GM13977 (cell line): ENCODE results near the gene RNF7.
"Not testable (repeated sequence)": the region's sequence is repeated elsewhere in the genome, so short reads cannot be mapped to it uniquely, and the experiment has no call there.

ENCODE experiments used
- DNase-seq: peaks from one replicate; pipeline ENCODE4 v3.0.0; 2012; ENCODE audit warnings: low spot score
- in situ Hi-C: fragments of 300-500 bp; cut with MboI; formaldehyde crosslinking; loops from one replicate; pipeline ENCODE4 v1.12.0; 2022; ENCODE audit warnings: low sequenced_read_pairs, low pct_unique_long_range_greater_than_20kb, mixed read lengths, inconsistent platforms; ENCODE audit not compliant: unreplicated experiment
- TF ChIP-seq, protein P1 (sequence below): IDR thresholded peaks from 2 replicates; pipeline ENCODE4 v1.5.1; 2012; ENCODE audit warnings: mild to moderate bottlenecking, control low read depth; ENCODE audit not compliant: insufficient read depth; ENCODE audit errors: extremely low read depth, missing control alignments

RNF7 gene

DNA sequence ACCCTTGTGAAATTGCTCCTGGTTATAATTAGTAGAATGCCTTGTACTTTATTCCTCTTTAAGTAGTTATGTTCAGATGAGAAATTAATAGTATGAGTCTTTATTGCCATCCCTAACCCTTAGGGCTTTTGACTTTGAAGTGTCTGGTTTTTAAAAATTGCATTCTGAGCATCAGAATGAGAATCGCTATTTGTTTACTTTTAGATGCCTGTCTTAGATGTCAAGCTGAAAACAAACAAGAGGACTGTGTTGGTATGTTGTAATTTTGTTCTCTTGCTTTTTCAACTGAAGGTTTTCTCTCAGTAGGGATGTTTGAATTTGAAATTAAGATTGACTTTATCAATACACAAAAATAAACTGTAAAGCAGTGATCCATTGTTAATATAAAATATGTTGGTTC is 5.2 kb downstream of the RNF7 start:
- in situ Hi-C loops: no loop called here
- no peak for DNase-seq
- TF ChIP-seq, protein P1, sequence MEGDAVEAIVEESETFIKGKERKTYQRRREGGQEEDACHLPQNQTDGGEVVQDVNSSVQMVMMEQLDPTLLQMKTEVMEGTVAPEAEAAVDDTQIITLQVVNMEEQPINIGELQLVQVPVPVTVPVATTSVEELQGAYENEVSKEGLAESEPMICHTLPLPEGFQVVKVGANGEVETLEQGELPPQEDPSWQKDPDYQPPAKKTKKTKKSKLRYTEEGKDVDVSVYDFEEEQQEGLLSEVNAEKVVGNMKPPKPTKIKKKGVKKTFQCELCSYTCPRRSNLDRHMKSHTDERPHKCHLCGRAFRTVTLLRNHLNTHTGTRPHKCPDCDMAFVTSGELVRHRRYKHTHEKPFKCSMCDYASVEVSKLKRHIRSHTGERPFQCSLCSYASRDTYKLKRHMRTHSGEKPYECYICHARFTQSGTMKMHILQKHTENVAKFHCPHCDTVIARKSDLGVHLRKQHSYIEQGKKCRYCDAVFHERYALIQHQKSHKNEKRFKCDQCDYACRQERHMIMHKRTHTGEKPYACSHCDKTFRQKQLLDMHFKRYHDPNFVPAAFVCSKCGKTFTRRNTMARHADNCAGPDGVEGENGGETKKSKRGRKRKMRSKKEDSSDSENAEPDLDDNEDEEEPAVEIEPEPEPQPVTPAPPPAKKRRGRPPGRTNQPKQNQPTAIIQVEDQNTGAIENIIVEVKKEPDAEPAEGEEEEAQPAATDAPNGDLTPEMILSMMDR: no peak

DNA sequence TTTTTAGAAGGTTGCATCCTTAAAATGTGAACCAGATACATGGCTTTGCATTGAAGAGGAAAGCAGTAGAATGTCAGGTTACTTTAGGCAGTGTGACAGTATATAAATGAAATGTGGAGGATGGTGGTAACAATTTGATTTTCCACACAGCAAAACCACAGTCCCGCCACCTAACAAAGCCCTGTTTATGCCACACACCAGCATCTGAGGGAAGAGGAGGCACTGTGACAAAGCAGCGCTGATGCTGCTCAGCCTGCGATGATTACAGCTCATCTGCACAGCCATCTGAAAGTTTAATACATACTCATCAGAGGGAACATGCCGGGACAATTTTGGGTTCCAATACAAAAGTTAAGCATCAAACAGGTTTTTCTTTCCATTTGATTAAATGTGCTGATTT is 8.9 kb downstream of the RNF7 start:
- DNase-seq: no peak
- TF ChIP-seq, protein P1: no peak
- in situ Hi-C loops: no loop called here

DNA sequence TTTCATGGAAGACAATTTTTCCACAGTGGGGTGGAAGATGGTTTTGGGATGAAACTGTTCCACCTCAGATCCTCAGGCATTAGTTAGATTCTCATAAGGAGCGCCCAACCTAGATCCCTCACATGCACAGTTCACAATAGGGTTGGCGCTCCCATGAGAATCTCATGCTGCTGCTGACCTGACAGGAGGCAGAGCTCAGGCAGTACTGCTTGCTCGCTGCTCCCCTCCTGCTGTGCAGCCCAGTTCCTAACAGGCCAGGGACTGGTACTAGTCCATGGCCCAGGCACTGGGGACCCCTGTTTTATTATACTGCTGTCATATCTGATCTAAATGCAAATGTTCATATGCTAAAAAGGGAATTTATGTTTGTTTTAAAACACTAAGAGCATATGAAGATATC is 15.3 kb downstream of the RNF7 start:
- TF ChIP-seq, protein P1: no peak
- in situ Hi-C loops: no loop called here
- DNase-seq: no peak

DNA sequence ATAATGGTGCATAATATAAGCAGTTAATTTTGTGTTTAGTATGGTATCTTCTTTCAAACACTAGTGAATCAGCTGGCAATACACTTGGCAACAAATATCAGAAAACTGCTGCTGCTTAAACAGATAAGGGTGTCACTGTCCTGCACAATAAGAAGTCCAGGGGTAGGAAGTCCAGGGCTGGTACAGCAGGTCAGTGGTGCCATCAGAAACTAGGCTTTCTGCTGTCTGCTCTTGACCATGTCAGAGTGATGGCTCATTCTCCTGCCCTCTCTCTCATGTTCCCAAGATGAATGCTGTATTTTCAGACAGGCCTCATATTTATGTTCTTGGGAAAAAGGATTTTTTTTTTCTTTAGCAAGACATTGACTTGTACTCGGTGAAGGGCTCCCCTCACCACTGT is 15.9 kb downstream of the RNF7 start:
- DNase-seq: no peak
- TF ChIP-seq, protein P1: no peak
- in situ Hi-C loops: no loop called here

DNA sequence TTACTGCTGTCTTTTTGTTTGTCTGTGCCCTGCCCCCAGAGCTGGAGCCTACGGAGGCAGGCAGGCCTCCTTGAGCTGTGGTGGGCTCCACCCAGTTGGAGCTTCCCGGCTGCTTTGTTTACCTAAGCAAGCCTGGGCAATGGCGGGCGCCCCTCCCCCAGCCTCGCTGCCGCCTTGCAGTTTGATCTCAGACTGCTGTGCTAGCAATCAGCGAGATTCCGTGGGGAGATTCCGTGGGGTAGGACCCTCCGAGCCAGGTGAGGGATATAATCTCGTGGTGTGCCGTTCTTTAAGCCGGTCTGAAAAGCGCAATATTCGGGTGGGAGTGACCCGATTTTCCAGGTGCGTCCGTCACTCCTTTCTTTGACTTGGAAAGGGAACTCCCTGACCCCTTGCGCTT is 24.5 kb downstream of the RNF7 start:
- in situ Hi-C loops, DNase-seq: not testable (repeated sequence)

DNA sequence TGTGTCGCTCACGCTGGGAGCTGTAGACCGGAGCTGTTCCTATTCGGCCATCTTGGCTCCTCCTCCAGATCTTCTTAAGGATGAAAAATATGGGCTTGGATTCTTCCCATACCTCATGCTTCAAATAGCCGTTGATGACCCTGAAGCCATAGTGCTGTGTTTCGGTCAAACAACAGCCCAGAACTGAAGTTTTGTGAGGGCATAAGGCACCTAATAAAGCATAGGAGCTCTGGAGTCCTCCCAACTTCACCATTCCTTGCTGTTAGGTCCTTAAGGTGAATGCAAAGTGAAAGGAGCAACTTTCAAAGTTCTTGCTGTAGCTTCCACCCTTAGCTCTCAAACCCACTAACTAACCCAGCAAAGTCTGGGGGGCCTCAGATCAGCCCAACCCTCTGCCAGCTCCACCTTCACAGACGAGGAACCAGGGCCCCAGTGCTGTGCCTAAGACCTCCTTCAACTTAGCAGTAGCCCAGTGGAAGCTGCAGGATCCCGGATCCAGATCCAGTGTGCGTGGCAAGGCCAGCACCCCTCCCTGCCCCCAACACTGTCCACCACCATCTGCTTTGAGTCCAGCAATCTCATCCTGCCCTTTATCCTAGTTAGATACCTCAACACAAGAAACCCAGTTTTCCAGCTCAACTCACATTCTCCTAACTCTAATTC is 25.1 kb downstream of the RNF7 start, which contains the start of gene GRK7:
TSS of gene GRK7 (plus strand) at position 321 of the 663 bp plus-strand sequence. CDS start 14,877 bp downstream, outside the sequence.
- in situ Hi-C loops: no loop called here
- TF ChIP-seq, protein P1: no peak
- DNase-seq: no peak

DNA sequence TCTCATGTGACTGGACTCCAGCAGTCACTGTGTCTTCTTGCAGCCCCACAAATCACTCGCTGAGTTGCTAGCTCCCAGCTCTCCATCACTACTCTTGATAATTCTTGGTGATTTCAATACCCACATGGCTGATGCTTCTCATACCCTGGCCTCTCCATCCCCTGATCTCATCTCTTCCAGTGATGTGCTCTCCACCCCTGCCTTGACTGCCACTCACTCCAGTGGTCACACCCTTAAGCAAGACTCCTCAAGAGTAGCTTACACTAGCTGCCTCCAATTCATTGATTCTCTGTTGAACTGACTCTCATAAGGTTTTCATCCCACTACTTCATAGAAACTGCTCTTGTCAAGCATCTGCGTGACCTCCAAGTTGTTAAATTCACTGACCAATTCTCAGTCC is 25.9 kb downstream of the RNF7 start:
- in situ Hi-C loops: no loop called here
- TF ChIP-seq, protein P1: no peak
- no peak for DNase-seq
